NB4 (cell line): Measurements from ENCODE around the gene HSD17B2.
"Not testable (repeated sequence)": the region's sequence is repeated elsewhere in the genome, so short reads cannot be mapped to it uniquely, and the experiment has no call there.

ENCODE experiments used
- DNase-seq: peaks from one replicate; pipeline ENCODE4 v3.0.0; 2010; ENCODE audit warnings: low read depth
- H3K4me3 ChIP-seq: one replicate; pipeline ENCODE4 v1.5.1; 2011; ENCODE audit warnings: mild to moderate bottlenecking, low read depth, low read length, moderate library complexity
- MAX ChIP-seq: IDR thresholded peaks from 2 replicates; pipeline ENCODE4 v1.6.1; 2011; ENCODE audit warnings: low read depth, low read length
- MYC ChIP-seq: IDR thresholded peaks from 2 replicates; pipeline ENCODE4 v1.6.1; 2011; ENCODE audit warnings: low read depth, low read length
- POLR2A ChIP-seq: IDR thresholded peaks from 2 replicates; pipeline ENCODE4 v1.6.1; 2011; ENCODE audit warnings: mild to moderate bottlenecking; ENCODE audit not compliant: insufficient read length; ENCODE audit errors: extremely low read depth
- TF ChIP-seq, protein P1 (sequence below): IDR thresholded peaks from one replicate; pipeline ENCODE4 v1.5.1; 2012; ENCODE audit warnings: low read depth, low read length

HSD17B2 gene

DNA sequence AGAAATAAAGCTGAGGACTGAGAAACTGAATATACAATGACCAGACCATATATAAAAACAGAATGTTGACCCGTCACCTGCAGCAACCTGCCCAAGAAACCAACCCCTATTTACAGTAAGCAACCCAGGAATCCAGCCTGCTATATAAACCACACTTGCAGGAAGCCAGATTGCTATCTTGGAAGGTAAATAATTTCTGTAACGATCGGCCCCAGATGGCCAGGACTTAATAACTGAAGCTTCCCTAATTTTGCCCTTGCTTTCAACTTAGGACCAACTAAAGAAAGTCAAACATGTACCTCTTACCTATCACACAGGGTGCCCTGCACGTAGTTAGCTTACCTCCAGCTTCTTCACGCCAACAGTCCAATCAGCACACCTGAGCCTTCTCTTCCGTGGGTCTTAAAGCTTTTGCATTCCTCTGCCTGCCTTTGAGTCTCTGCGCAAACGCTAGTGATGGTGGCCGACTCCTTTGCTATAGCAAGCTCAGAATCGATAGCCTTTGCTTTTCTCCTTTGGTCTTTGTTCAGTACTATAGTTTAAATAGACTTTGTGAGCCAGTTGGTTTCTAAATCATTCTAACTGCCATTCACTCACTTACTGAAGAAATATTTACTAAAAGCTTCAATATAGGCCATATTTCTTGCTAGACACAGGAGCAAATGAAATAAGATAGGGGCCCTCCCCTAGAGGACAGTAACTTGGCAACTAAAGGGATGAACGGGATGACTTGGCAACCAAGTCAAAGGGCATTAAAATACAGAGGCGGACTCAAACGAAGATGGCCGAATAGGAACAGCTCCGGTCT is 103.6 kb downstream of the HSD17B2 start:
- TF ChIP-seq MAX (no peak), POLR2A (no peak), MYC (no peak)
- TF ChIP-seq, protein P1, sequence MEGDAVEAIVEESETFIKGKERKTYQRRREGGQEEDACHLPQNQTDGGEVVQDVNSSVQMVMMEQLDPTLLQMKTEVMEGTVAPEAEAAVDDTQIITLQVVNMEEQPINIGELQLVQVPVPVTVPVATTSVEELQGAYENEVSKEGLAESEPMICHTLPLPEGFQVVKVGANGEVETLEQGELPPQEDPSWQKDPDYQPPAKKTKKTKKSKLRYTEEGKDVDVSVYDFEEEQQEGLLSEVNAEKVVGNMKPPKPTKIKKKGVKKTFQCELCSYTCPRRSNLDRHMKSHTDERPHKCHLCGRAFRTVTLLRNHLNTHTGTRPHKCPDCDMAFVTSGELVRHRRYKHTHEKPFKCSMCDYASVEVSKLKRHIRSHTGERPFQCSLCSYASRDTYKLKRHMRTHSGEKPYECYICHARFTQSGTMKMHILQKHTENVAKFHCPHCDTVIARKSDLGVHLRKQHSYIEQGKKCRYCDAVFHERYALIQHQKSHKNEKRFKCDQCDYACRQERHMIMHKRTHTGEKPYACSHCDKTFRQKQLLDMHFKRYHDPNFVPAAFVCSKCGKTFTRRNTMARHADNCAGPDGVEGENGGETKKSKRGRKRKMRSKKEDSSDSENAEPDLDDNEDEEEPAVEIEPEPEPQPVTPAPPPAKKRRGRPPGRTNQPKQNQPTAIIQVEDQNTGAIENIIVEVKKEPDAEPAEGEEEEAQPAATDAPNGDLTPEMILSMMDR, result no peak
- H3K4me3 ChIP-seq, result no peak overlapping the region
- DNase-seq, result no peak

GRCh38 chr16:82139286-82139571 is 104.2 kb downstream of the HSD17B2 start:
- DNase-seq, H3K4me3 ChIP-seq: not testable (repeated sequence)

GRCh38 chr16:82146556-82146955 is 111.5 kb downstream of the HSD17B2 start:
- DNase-seq, result no peak
- H3K4me3 ChIP-seq, result no peak overlapping the region
- no peak for TF ChIP-seq MYC
- no peak for TF ChIP-seq POLR2A
- no peak for TF ChIP-seq MAX
- TF ChIP-seq, protein P1, result no peak

DNA sequence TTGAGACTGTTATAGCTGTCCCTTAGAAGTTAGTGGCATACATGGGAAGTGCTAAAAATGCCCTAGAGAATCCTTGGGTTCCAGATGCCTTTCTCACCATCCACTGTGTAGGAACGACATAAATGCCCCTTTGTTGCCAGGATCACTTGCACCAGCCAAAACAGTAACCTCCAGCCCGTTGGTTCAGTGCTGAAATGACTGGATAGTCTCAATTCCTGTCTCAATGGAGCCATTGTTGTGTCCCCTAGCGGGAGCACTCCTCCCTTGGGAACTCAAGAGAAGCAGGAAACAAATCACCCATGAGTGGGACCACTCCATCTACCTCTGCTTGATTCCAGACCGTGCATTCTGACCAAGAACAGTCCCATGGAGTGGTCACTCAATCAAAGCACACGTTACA is 111.9 kb downstream of the HSD17B2 start:
- H3K4me3 ChIP-seq, result no peak overlapping the region
- TF ChIP-seq, protein P1, result no peak
- TF ChIP-seq POLR2A (no peak), MYC (no peak), MAX (no peak)
- DNase-seq, result no peak

- DNase-seq, result no peak
- no peak for TF ChIP-seq MYC
- no peak for TF ChIP-seq MAX
- TF ChIP-seq POLR2A, result no peak
- TF ChIP-seq, protein P1, result no peak
- no peak overlapping the region for H3K4me3 ChIP-seq
Observed at GRCh38 chr16:82147546-82147945, 112.5 kb downstream of the HSD17B2 start.
